MM.1S (cell line): ENCODE data around the gene DNAH7.

Source experiments
- DNase-seq: peaks from one replicate; pipeline ENCODE4 v3.0.0-alpha.2; 2015
- H2AFZ ChIP-seq: fragments of 300-600 bp; sonication (generic); 2 replicates; pipeline ENCODE4 v1.6.0; 2016; ENCODE audit warnings: antibody characterized with exemption, low read length
- H3F3A ChIP-seq: fragments of 300-600 bp; sonication (generic); 2 replicates; pipeline ENCODE4 v1.6.1; 2016; ENCODE audit warnings: mild to moderate bottlenecking, antibody characterized with exemption, low read length, moderate library complexity, mixed read lengths; ENCODE audit not compliant: insufficient read depth
- H3K27ac ChIP-seq: fragments of 300-600 bp; sonication (generic); 2 replicates; pipeline ENCODE4 v1.5.1; 2016; ENCODE audit warnings: mild to moderate bottlenecking, low read length
- H3K27me3 ChIP-seq: fragments of 300-600 bp; sonication (generic); replicated peaks from 2 replicates; pipeline ENCODE4 v1.6.0; 2016; ENCODE audit warnings: low read length; ENCODE audit not compliant: insufficient read depth
- H3K36me3 ChIP-seq: fragments of 300-600 bp; sonication (generic); replicated peaks from 2 replicates; pipeline ENCODE4 v1.6.1; 2016; ENCODE audit warnings: mild to moderate bottlenecking, low read length, mixed read lengths; ENCODE audit not compliant: insufficient read depth
- H3K4me1 ChIP-seq: fragments of 300-600 bp; sonication (generic); 2 replicates; pipeline ENCODE4 v1.6.1; 2016; ENCODE audit warnings: low read length, mixed read lengths
- H3K4me2 ChIP-seq: fragments of 300-600 bp; sonication (generic); 2 replicates; pipeline ENCODE4 v1.6.0; 2016; ENCODE audit warnings: low read depth, low read length
- H3K4me3 ChIP-seq: fragments of 300-600 bp; sonication (generic); 2 replicates; pipeline ENCODE4 v1.5.1; 2016; ENCODE audit warnings: low read length, mixed read lengths
- H3K79me2 ChIP-seq: fragments of 300-600 bp; sonication (generic); 2 replicates; pipeline ENCODE4 v1.6.1; 2016; ENCODE audit warnings: mixed run types, low read length, mixed read lengths
- H3K9ac ChIP-seq: fragments of 300-600 bp; sonication (generic); 2 replicates; pipeline ENCODE4 v1.6.1; 2016; ENCODE audit warnings: low read length, mixed read lengths
- H3K9me2 ChIP-seq: fragments of 300-600 bp; sonication (generic); replicated peaks from 2 replicates; pipeline ENCODE4 v1.6.1; 2016; ENCODE audit warnings: mild to moderate bottlenecking, low read length, mixed read lengths; ENCODE audit not compliant: insufficient read depth
- H3K9me3 ChIP-seq: fragments of 300-600 bp; sonication (generic); replicated peaks from 2 replicates; pipeline ENCODE4 v1.6.1; 2016; ENCODE audit warnings: mild to moderate bottlenecking, low read length, mixed read lengths; ENCODE audit not compliant: insufficient read depth
- H4K20me1 ChIP-seq: fragments of 300-600 bp; sonication (generic); 2 replicates; pipeline ENCODE4 v1.6.1; 2016; ENCODE audit warnings: mild to moderate bottlenecking, low read length, moderate library complexity, mixed read lengths; ENCODE audit not compliant: insufficient read depth
- EZH2 ChIP-seq: fragments of 300-600 bp; sonication (generic); optimal IDR thresholded peaks from 2 replicates; pipeline ENCODE3; 2017; ENCODE audit warnings: low read depth, mild to moderate bottlenecking, antibody characterized with exemption, low read length, mixed read lengths
- EZH2phosphoT487 ChIP-seq: fragments of 300-600 bp; sonication (generic); IDR thresholded peaks from 2 replicates; pipeline ENCODE4 v1.6.1; 2018; ENCODE audit warnings: antibody characterized with exemption, low read length
- TF ChIP-seq, protein P1 (sequence below): fragments of 300-600 bp; sonication (generic); IDR thresholded peaks from 2 replicates; pipeline ENCODE4 v1.5.1; 2016; ENCODE audit warnings: antibody characterized with exemption, low read length, mixed read lengths

DNAH7 gene

GRCh38 chr2:195912079-195912478, 156.6 kb downstream of the DNAH7 start:
- Histone ChIP-seq H3K79me2 (no peaks in the 10 kb centered on the region), H3K27me3 (no peaks in the 10 kb centered on the region), H4K20me1 (no peaks in the 10 kb centered on the region), H3K4me2 (no peak overlapping the region), H2AFZ (no peak overlapping the region), H3K4me1 (no peaks in the 10 kb centered on the region), H3K27ac (no peak overlapping the region), H3K9me2 (no peaks in the 10 kb centered on the region), H3K9ac (no peak overlapping the region), H3K4me3 (no peak overlapping the region), H3F3A (no peaks in the 10 kb centered on the region), H3K36me3 (no peaks in the 10 kb centered on the region), H3K9me3 (no peaks in the 10 kb centered on the region)
- DNase-seq: no peak
- TF ChIP-seq, protein P1, sequence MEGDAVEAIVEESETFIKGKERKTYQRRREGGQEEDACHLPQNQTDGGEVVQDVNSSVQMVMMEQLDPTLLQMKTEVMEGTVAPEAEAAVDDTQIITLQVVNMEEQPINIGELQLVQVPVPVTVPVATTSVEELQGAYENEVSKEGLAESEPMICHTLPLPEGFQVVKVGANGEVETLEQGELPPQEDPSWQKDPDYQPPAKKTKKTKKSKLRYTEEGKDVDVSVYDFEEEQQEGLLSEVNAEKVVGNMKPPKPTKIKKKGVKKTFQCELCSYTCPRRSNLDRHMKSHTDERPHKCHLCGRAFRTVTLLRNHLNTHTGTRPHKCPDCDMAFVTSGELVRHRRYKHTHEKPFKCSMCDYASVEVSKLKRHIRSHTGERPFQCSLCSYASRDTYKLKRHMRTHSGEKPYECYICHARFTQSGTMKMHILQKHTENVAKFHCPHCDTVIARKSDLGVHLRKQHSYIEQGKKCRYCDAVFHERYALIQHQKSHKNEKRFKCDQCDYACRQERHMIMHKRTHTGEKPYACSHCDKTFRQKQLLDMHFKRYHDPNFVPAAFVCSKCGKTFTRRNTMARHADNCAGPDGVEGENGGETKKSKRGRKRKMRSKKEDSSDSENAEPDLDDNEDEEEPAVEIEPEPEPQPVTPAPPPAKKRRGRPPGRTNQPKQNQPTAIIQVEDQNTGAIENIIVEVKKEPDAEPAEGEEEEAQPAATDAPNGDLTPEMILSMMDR: no peak

DNA sequence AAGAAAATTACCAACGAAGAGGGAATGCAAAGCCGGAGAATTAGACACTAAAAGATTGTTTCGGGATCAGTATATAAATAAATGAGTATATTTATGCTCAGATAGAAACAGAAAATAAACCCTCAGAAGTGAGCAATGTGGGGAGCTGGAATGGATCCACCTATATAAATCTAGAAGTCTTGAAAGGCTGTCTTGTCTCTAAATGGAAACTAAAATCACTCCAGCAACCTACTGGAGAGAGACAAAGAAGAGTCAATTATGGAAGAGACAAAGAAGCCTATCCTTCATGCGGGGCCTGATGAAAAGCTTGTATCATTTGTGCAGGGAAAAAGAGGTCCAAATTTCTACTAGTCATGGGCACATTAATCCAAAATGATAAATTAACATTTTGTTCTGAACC, 158.1 kb downstream of the DNAH7 start:
- no peak overlapping the region for H3K27ac ChIP-seq
- H3K4me1 ChIP-seq: no peaks in the 10 kb centered on the region
- TF ChIP-seq, protein P1: no peak
- TF ChIP-seq EZH2phosphoT487: no peak
- TF ChIP-seq EZH2: no peak
- H3K4me3 ChIP-seq: no peak overlapping the region
- no peaks in the 10 kb centered on the region for H3K9me2 ChIP-seq
- H2AFZ ChIP-seq: no peak overlapping the region
- H3K27me3 ChIP-seq: no peaks in the 10 kb centered on the region
- no peak for DNase-seq
- H3K36me3 ChIP-seq: no peaks in the 10 kb centered on the region
- H3K9ac ChIP-seq: no peak overlapping the region
- H3K4me2 ChIP-seq: no peak overlapping the region
- no peaks in the 10 kb centered on the region for H3K79me2 ChIP-seq
- no peaks in the 10 kb centered on the region for H3K9me3 ChIP-seq
- no peaks in the 10 kb centered on the region for H3F3A ChIP-seq
- H4K20me1 ChIP-seq: no peaks in the 10 kb centered on the region

DNA sequence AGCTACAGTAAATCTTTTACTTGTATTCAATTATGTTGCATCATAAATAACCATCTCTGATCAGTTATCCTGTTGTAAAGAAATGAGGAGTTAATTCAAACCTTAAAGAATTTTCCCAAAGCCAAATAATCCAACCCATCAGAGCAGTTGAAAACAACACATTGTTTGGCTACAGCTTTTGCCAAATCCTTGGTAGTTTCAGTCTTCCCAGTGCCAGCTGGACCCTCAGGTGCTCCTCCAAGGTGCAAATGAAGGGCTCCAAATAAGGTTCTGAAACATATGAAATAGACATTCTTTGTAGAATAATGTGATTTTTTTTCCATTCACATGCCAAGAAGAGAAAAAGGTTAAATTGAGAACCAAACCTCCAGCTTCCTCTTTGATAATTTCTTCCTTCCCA, 158.7 kb downstream of the DNAH7 start:
- TF ChIP-seq, protein P1: no peak
- TF ChIP-seq EZH2: no peak
- TF ChIP-seq EZH2phosphoT487: no peak
- Histone ChIP-seq H3F3A (no peaks in the 10 kb centered on the region), H3K9ac (no peak overlapping the region), H3K4me1 (no peaks in the 10 kb centered on the region), H4K20me1 (no peaks in the 10 kb centered on the region), H3K79me2 (no peaks in the 10 kb centered on the region), H3K4me3 (no peak overlapping the region), H3K9me3 (no peaks in the 10 kb centered on the region), H2AFZ (no peak overlapping the region), H3K36me3 (no peaks in the 10 kb centered on the region), H3K27ac (no peak overlapping the region), H3K4me2 (no peak overlapping the region), H3K27me3 (no peaks in the 10 kb centered on the region), H3K9me2 (no peaks in the 10 kb centered on the region)
- no peak for DNase-seq

- H3K9ac ChIP-seq: no peak overlapping the region
- H3K9me3 ChIP-seq: no peaks in the 10 kb centered on the region
- TF ChIP-seq, protein P1: no peak
- TF ChIP-seq EZH2: no peak
- no peak for DNase-seq
- H3K4me1 ChIP-seq: no peaks in the 10 kb centered on the region
- no peak overlapping the region for H2AFZ ChIP-seq
- no peaks in the 10 kb centered on the region for H4K20me1 ChIP-seq
- no peaks in the 10 kb centered on the region for H3F3A ChIP-seq
- H3K27me3 ChIP-seq: no peaks in the 10 kb centered on the region
- H3K4me2 ChIP-seq: no peak overlapping the region
- no peak overlapping the region for H3K4me3 ChIP-seq
- no peaks in the 10 kb centered on the region for H3K36me3 ChIP-seq
- H3K9me2 ChIP-seq: no peaks in the 10 kb centered on the region
- H3K27ac ChIP-seq: no peak overlapping the region
- H3K79me2 ChIP-seq: no peaks in the 10 kb centered on the region
Measured at GRCh38 chr2:195907474-195907873, 161.2 kb downstream of the DNAH7 start.
